Left renal pelvis (tissue), 4 donors: ENCODE data around the gene SCRT2. TPM values are rescaled to one million over a fixed set of nuclear protein-coding genes. Genes with fewer than 3 reads are reported as not detected.

Source experiments
- DNase-seq, 4 donors: peaks; one replicate each; pipeline ENCODE4 v3.0.0-alpha.2; 2013; ENCODE audit warnings: low read depth in 4 of 4, low spot score in 3 of 4
- polyA plus RNA-seq, 4 donors: library from polyadenylated mRNA; unstranded; fragments of 120-200 nt; gene quantifications; one replicate each; pipeline ENCODE4 v1.2.1, GENCODE V29; 2013; ENCODE audit not compliant: insufficient read length in 4 of 4

The SCRT2 gene
- polyA plus RNA-seq, 4 donors = 0.06 TPM; not detected in 3

- no peak for DNase-seq
Observed at GRCh38 chr20:635893-636338, 39.7 kb downstream of the SCRT2 start.

- DNase-seq = no peak
Observed at GRCh38 chr20:635028-635892, 40.3 kb downstream of the SCRT2 start.

- no peak for DNase-seq
Observed at GRCh38 chr20:634148-634925, 41.3 kb downstream of the SCRT2 start.

GRCh38 chr20:631101-631500 lies 44.5 kb downstream of the SCRT2 start:
- no peak for DNase-seq

- DNase-seq = no peak
Observed at GRCh38 chr20:626579-626978, 49.0 kb downstream of the SCRT2 start.

- no peak for DNase-seq
Observed at GRCh38 chr20:625360-625932, 50.2 kb downstream of the SCRT2 start.

GRCh38 chr20:623704-624103 lies 51.9 kb downstream of the SCRT2 start:
- DNase-seq = no peak

GRCh38 chr20:623021-623420 lies 52.6 kb downstream of the SCRT2 start:
- DNase-seq = no peak

- DNase-seq = no peak
Observed at GRCh38 chr20:622161-622560, 53.4 kb downstream of the SCRT2 start.

GRCh38 chr20:621125-621756 lies 54.4 kb downstream of the SCRT2 start:
- DNase-seq = no peak

- no peak for DNase-seq
Observed at GRCh38 chr20:620246-620645, 55.4 kb downstream of the SCRT2 start.

GRCh38 chr20:618980-619379 lies 56.6 kb downstream of the SCRT2 start:
- no peak for DNase-seq

GRCh38 chr20:617934-618690 lies 57.5 kb downstream of the SCRT2 start:
- DNase-seq = no peak

GRCh38 chr20:615514-615913 lies 60.1 kb downstream of the SCRT2 start:
- DNase-seq = no peak

GRCh38 chr20:611843-612185 lies 63.8 kb downstream of the SCRT2 start:
- peak in 3 of 4 donors; percentile 50 to 67 (median 51) for DNase-seq

Other genes with a start within 250 kb of the SCRT2 start
- 10 to 100 TPM; 31.1 to 37.0 (median 34.4) TPM for gene TBC1D20, start 213.3 kb downstream of the SCRT2 start, polyA plus RNA-seq
- gene CSNK2A1, start 132.0 kb downstream of the SCRT2 start, polyA plus RNA-seq = 100 to 1,000 TPM; 111 to 158 (median 146) TPM
- gene TCF15, start 65.5 kb downstream of the SCRT2 start, polyA plus RNA-seq = 1 to 10 TPM; 1.3 to 1.7 (median 1.4) TPM
- 10 to 100 TPM; 11.0 to 31.1 (median 12.6) TPM for gene SRXN1, start 22.6 kb downstream of the SCRT2 start, polyA plus RNA-seq
- gene SLC52A3, start 92.7 kb upstream of the SCRT2 start, polyA plus RNA-seq = 1 to 10 TPM in 3 of 4 donors, under 1 TPM in 1; 0.22 to 6.4 (median 4.0) TPM
- 10 to 100 TPM in 1 of 4 donors, 1 to 10 TPM in 3; 5.0 to 13.2 (median 7.9) TPM for gene FAM110A, start 157.9 kb upstream of the SCRT2 start, polyA plus RNA-seq
- gene ANGPT4, start 240.5 kb upstream of the SCRT2 start, polyA plus RNA-seq = under 1 TPM; 0.18 to 0.32 (median 0.25) TPM